Measurements from ENCODE around the gene RRP1. TPM values are rescaled to one million over a fixed set of nuclear protein-coding genes. Genes with fewer than 3 reads are reported as not detected.
A peak's percentile ranks its signal among the peaks of the same experiment; 100 is the strongest.

RRP1 gene
- total and polyA plus RNA-seq, 10 of the 15 experiments (the other 5 are each of a cell fraction or from before 2014, with no cell fraction given) = 0.34 to 70.8 (median 35.1) TPM

GRCh38 chr21:43740497-43741156, 48.8 kb upstream of the RRP1 start:
- ATAC-seq (peak; percentile 36; the same call in 2 of the 3 replicates), DNase-seq (ENCODE audit: low read depth, low spot score) (no peak), FAIRE-seq (no peak)
- H3K79me2 ChIP-seq (ENCODE audit: control insufficient read depth, insufficient read depth, low read length) = no peaks in the 10 kb centered on the region
- in situ Hi-C loops (cut with MboI) = no loop called here
- no peak overlapping the region for H3K9ac ChIP-seq (ENCODE audit: control insufficient read depth, insufficient read depth, low read length)
- ChIA-PET SMC1A (ENCODE audit: uncharacterized antibody, unreplicated experiment) (no interaction called here), RAD21 (ENCODE audit: unreplicated experiment) (no interaction called here), POLR2A (no interaction called here), CTCF (no interaction called here)
- 75% methylated on average over 24 of the region's 25 CpGs for WGBS (ENCODE audit: insufficient coverage, insufficient replicate concordance, low lambda C conversion rate, missing lambda C conversion rate)
- H3K4me3 ChIP-seq = no peak overlapping the region
- no peaks in the 10 kb centered on the region for H3K9me3 ChIP-seq (replicated peaks; ENCODE audit: control insufficient read depth, insufficient read depth, low read length)
- H3K27me3 ChIP-seq (replicated peaks in 1 of 2; ENCODE audit: control insufficient read depth in 2 of 2, insufficient read depth in 2 of 2, low read length in 1 of 2) = no peaks in the 10 kb centered on the region
- H3K4me2 ChIP-seq (ENCODE audit: control insufficient read depth, insufficient read depth) = no peak overlapping the region
- intact Hi-C loops (cut with micrococcal nuclease; ENCODE audit: unreplicated experiment) = no loop called here
- H3K4me1 ChIP-seq (ENCODE audit: control insufficient read depth, insufficient read depth, low read length) = no peaks in the 10 kb centered on the region
- peaks cover 11 to 22% of the 10 kb centered on the region in 2 experiments; a peak in 3 of 4 replicates for H3K36me3 ChIP-seq (ENCODE audit: control insufficient read depth in 2 of 2, insufficient read depth in 2 of 2, low read length in 1 of 2)
- H3K27ac ChIP-seq (ENCODE audit: control insufficient read depth, insufficient read depth) = no peak overlapping the region
- no TSS peak for BruUV-seq (replicated peaks)
- no peak for TF ChIP-seq SRF (IDR thresholded peaks at IDR 0.05; ENCODE audit: low read depth in 2 of 2, low read length in 2 of 2)
- TF ChIP-seq RFX5 (IDR thresholded peaks at IDR 0.05; ENCODE audit: low read depth, low read length) = no peak
- TF ChIP-seq POLR2A (IDR thresholded peaks at IDR 0.05; ENCODE audit: low read depth, low read length) = peak; percentile 22; the same call in 1 of the 2 replicates
- TF ChIP-seq RAD21 (IDR thresholded peaks at IDR 0.05; ENCODE audit: insufficient read depth, low read depth, low read length) = no peak
- TF ChIP-seq ETV6 (conservative IDR thresholded peaks at IDR 0.05 in 1 of 2, IDR thresholded peaks at IDR 0.05 in 1 of 2; ENCODE audit: borderline replicate concordance in 1 of 2, low read depth in 1 of 2) = no peak
- no peaks in the 10 kb centered on the region; the same call in 1 of the 2 replicates for H4K20me1 ChIP-seq (ENCODE audit: control insufficient read depth, insufficient read depth)
- H2AFZ ChIP-seq (ENCODE audit: control insufficient read depth, low read depth, low read length) = no peak overlapping the region

GRCh38 chr21:43741423-43742096, 47.8 kb upstream of the RRP1 start:
- H3K36me3 ChIP-seq (ENCODE audit: control insufficient read depth in 2 of 2, insufficient read depth in 2 of 2, low read length in 1 of 2) = peaks cover 16 to 21% of the 10 kb centered on the region in 2 experiments; a peak in 3 of 4 replicates
- WGBS (ENCODE audit: insufficient coverage, insufficient replicate concordance, low lambda C conversion rate, missing lambda C conversion rate) = 83% methylated on average over 16 of the region's 28 CpGs
- H3K4me3 ChIP-seq = no peak overlapping the region
- intact Hi-C loops (cut with micrococcal nuclease; ENCODE audit: unreplicated experiment) = no loop called here
- no peaks in the 10 kb centered on the region for H3K4me1 ChIP-seq (ENCODE audit: control insufficient read depth, insufficient read depth, low read length)
- POLR2A ChIA-PET = no interaction called here
- H3K4me2 ChIP-seq (ENCODE audit: control insufficient read depth, insufficient read depth) = no peak overlapping the region
- CTCF ChIA-PET = no interaction called here
- no peak for ATAC-seq
- no peaks in the 10 kb centered on the region for H3K79me2 ChIP-seq (ENCODE audit: control insufficient read depth, insufficient read depth, low read length)
- RAD21 ChIA-PET (ENCODE audit: unreplicated experiment) = no interaction called here
- H2AFZ ChIP-seq (ENCODE audit: control insufficient read depth, low read depth, low read length) = no peak overlapping the region
- H3K9me3 ChIP-seq (replicated peaks; ENCODE audit: control insufficient read depth, insufficient read depth, low read length) = no peaks in the 10 kb centered on the region
- H3K27ac ChIP-seq (ENCODE audit: control insufficient read depth, insufficient read depth) = no peak overlapping the region
- no peaks in the 10 kb centered on the region for H4K20me1 ChIP-seq (ENCODE audit: control insufficient read depth, insufficient read depth)
- no peak for DNase-seq (ENCODE audit: low read depth, low spot score)
- SMC1A ChIA-PET (ENCODE audit: uncharacterized antibody, unreplicated experiment) = no interaction called here
- H3K27me3 ChIP-seq (replicated peaks in 1 of 2; ENCODE audit: control insufficient read depth in 2 of 2, insufficient read depth in 2 of 2, low read length in 1 of 2) = no peaks in the 10 kb centered on the region
- in situ Hi-C loops (cut with MboI) = no loop called here
- H3K9ac ChIP-seq (ENCODE audit: control insufficient read depth, insufficient read depth, low read length) = no peak overlapping the region
- no TSS peak for BruUV-seq (replicated peaks)
- no peak for FAIRE-seq
- TF ChIP-seq HDAC6 (IDR thresholded peaks at IDR 0.05; ENCODE audit: unreplicated experiment) (no peak), E2F4 (IDR thresholded peaks at IDR 0.05; ENCODE audit: low read depth, low read length) (no peak), CBX3 (IDR thresholded peaks at IDR 0.05; ENCODE audit: borderline replicate concordance, low read depth) (no peak), USF2 (IDR thresholded peaks at IDR 0.05; ENCODE audit: borderline replicate concordance, low read depth, low read length) (no peak), BHLHE40 (IDR thresholded peaks at IDR 0.05; ENCODE audit: borderline replicate concordance in 1 of 2, low read depth in 2 of 2, low read length in 1 of 2) (no peak), SMAD5 (IDR thresholded peaks at IDR 0.05; ENCODE audit: low read depth) (no peak), TARDBP (IDR thresholded peaks at IDR 0.05; ENCODE audit: borderline replicate concordance) (no peak), USF1 (IDR thresholded peaks at IDR 0.05; ENCODE audit: borderline replicate concordance, extremely low read length, insufficient read depth, low read depth, low read length) (no peak), FOS (IDR thresholded peaks at IDR 0.05; ENCODE audit: borderline replicate concordance, extremely low read depth, insufficient read length) (no peak)

Measured in GM12878 (cell line).